CD4-positive, alpha-beta T cell treated with Interleukin-6 for 4 hours (primary cell): ENCODE data around the gene COL4A2.

ENCODE experiments used
- DNase-seq: peaks from one replicate; pipeline ENCODE4 v3.0.0-alpha.2; 2020; ENCODE audit warnings: mixed read lengths

The COL4A2 gene

GRCh38 chr13:110323172-110323891 is 16.2 kb downstream of the COL4A2 start:
- DNase-seq = no peak

GRCh38 chr13:110324026-110324749 is 17.1 kb downstream of the COL4A2 start:
- no peak for DNase-seq

- no peak for DNase-seq
Measured at GRCh38 chr13:110326263-110326904, 19.3 kb downstream of the COL4A2 start.

- no peak for DNase-seq
Measured at GRCh38 chr13:110327051-110327721, 20.1 kb downstream of the COL4A2 start.

- DNase-seq = no peak
Measured at GRCh38 chr13:110328573-110328972, 21.5 kb downstream of the COL4A2 start.

- no peak for DNase-seq
Measured at GRCh38 chr13:110329258-110329657, 22.2 kb downstream of the COL4A2 start.

GRCh38 chr13:110329798-110330461 is 22.8 kb downstream of the COL4A2 start:
- DNase-seq = no peak

GRCh38 chr13:110330491-110331011 is 23.5 kb downstream of the COL4A2 start:
- DNase-seq = no peak

- DNase-seq = no peak
Measured at GRCh38 chr13:110331362-110331761, 24.3 kb downstream of the COL4A2 start.

- DNase-seq = no peak
Measured at GRCh38 chr13:110332750-110333149, 25.7 kb downstream of the COL4A2 start.

- DNase-seq = no peak
Measured at GRCh38 chr13:110333837-110334236, 26.8 kb downstream of the COL4A2 start.

GRCh38 chr13:110334256-110334655 is 27.2 kb downstream of the COL4A2 start:
- DNase-seq = no peak

- DNase-seq = no peak
Measured at GRCh38 chr13:110334841-110335490, 27.9 kb downstream of the COL4A2 start.

- DNase-seq = no peak
Measured at GRCh38 chr13:110336108-110336507, 29.0 kb downstream of the COL4A2 start.

GRCh38 chr13:110336681-110337080 is 29.6 kb downstream of the COL4A2 start:
- DNase-seq = no peak

- DNase-seq = no peak
Measured at GRCh38 chr13:110337247-110337646, 30.2 kb downstream of the COL4A2 start.

- DNase-seq = no peak
Measured at GRCh38 chr13:110338441-110339101, 31.5 kb downstream of the COL4A2 start.

- DNase-seq = no peak
Measured at GRCh38 chr13:110339263-110339662, 32.2 kb downstream of the COL4A2 start.

- DNase-seq = no peak
Measured at GRCh38 chr13:110339975-110340550, 33.0 kb downstream of the COL4A2 start.

- peak; percentile 80 for DNase-seq
Measured at GRCh38 chr13:110340812-110341444, 33.8 kb downstream of the COL4A2 start.
